ENCODE results near the gene C14orf132. TPM values are rescaled to one million over a fixed set of nuclear protein-coding genes. Genes with fewer than 3 reads are reported as not detected.

C14orf132 gene
- total RNA-seq, 2 donors from 2014 or later = 12.3 to 21.9 TPM

- H3K4me1 ChIP-seq (ENCODE audit: control insufficient read depth, insufficient read depth, low read length) = no peaks in the 10 kb centered on the region
- 88 to 90% methylated on average over 11 to 13 of the region's 13 CpGs for WGBS, 2 experiments (ENCODE audit: insufficient coverage in 1 of 2, insufficient read length in 1 of 2)
- no peak overlapping the region for H3K4me3 ChIP-seq (ENCODE audit: low read length)
- no peak overlapping the region for H3K27ac ChIP-seq (ENCODE audit: low read depth, low read length)
- no peak for DNase-seq
- peaks cover 8% of the 10 kb centered on the region for H3K36me3 ChIP-seq (ENCODE audit: control insufficient read depth, insufficient read depth, low read length)
- TF ChIP-seq CTCF (conservative IDR thresholded peaks at IDR 0.05) = no peak
- H3K27ac Mint-ChIP-seq = no peak overlapping the region
- no peaks in the 10 kb centered on the region for H3K9me3 Mint-ChIP-seq
- H3K4me3 Mint-ChIP-seq = no peak overlapping the region
- H3K9me3 ChIP-seq (ENCODE audit: control insufficient read depth, low read length) = no peaks in the 10 kb centered on the region
- H3K27me3 Mint-ChIP-seq (ENCODE audit: insufficient read depth) = no peaks in the 10 kb centered on the region
- H3K36me3 Mint-ChIP-seq (ENCODE audit: low read depth) = peaks cover 3% of the 10 kb centered on the region
- peaks cover 3% of the 10 kb centered on the region for H3K4me1 Mint-ChIP-seq
- no peaks in the 10 kb centered on the region for H3K27me3 ChIP-seq (ENCODE audit: control insufficient read depth, insufficient read depth, low read length, poor library complexity, severe bottlenecking)
- no peak overlapping the region for H3K9ac ChIP-seq (ENCODE audit: extremely low read depth, low read length, poor library complexity, severe bottlenecking)
These were observed 52.8 kb downstream of the C14orf132 start for GRCh38 chr14:96091941-96092411.

DNA sequence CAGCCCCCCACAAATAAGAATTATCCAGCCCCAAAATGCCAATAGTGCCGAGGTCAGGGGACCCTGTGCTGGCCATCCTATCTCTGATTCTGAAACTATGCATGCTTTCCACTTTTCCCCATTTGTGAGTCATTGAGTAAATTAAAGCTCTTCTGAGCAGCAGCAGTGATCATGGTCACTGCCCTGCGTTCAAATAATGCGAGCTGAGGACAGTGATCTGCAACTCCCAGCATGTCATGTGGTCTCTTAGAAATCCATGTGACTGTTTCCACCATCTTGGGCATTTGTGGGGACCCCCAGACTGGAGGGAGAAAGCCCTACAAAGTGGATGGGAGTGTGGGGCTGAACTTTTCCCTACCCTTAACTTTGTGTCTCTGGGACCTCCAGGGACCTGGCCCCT lies 53.8 kb downstream of the C14orf132 start:
- H3K4me1 Mint-ChIP-seq = peaks cover 3% of the 10 kb centered on the region
- no peak for TF ChIP-seq CTCF (conservative IDR thresholded peaks at IDR 0.05)
- no peaks in the 10 kb centered on the region for H3K27me3 Mint-ChIP-seq (ENCODE audit: insufficient read depth)
- H3K9me3 Mint-ChIP-seq = no peaks in the 10 kb centered on the region
- no peak overlapping the region for H3K4me3 Mint-ChIP-seq
- no peaks in the 10 kb centered on the region for H3K36me3 ChIP-seq (ENCODE audit: control insufficient read depth, insufficient read depth, low read length)
- H3K4me1 ChIP-seq (ENCODE audit: control insufficient read depth, insufficient read depth, low read length) = no peaks in the 10 kb centered on the region
- H3K9ac ChIP-seq (ENCODE audit: extremely low read depth, low read length, poor library complexity, severe bottlenecking) = no peak overlapping the region
- H3K4me3 ChIP-seq (ENCODE audit: low read length) = no peak overlapping the region
- no peaks in the 10 kb centered on the region for H3K36me3 Mint-ChIP-seq (ENCODE audit: low read depth)
- no peaks in the 10 kb centered on the region for H3K9me3 ChIP-seq (ENCODE audit: control insufficient read depth, low read length)
- H3K27me3 ChIP-seq (ENCODE audit: control insufficient read depth, insufficient read depth, low read length, poor library complexity, severe bottlenecking) = no peaks in the 10 kb centered on the region
- H3K27ac Mint-ChIP-seq = no peak overlapping the region
- 80 to 85% methylated on average over 2 to 3 of the region's 3 CpGs for WGBS, 2 experiments (ENCODE audit: insufficient coverage in 1 of 2, insufficient read length in 1 of 2)
- H3K27ac ChIP-seq (ENCODE audit: low read depth, low read length) = no peak overlapping the region
- no peak for DNase-seq

DNA sequence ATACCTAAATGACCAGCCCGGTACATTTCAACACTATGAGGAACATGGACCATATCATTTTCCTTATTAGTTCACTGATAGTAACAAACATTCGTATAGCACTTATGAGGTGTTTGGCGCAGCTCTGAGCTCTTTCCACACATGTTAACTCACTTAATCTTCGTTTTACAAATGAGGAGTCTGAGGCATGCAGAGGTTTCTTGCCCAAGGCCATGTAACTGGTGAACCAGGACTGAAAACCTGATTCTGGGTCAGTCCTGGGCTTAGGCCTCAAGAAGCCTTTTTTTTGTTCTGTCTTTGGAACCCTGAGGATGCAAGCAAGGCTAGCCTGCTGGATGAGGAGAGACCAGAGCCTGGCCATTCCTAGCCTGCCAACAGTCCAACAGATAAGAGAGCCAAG lies 55.0 kb downstream of the C14orf132 start:
- 92 to 96% methylated on average over 4 of the region's 4 CpGs for whole genome bisulfite sequencing, 2 experiments (ENCODE audit: insufficient coverage in 1 of 2, insufficient read length in 1 of 2)
- H3K9me3 Mint-ChIP-seq = no peaks in the 10 kb centered on the region
- no peaks in the 10 kb centered on the region for H3K27me3 ChIP-seq (ENCODE audit: control insufficient read depth, insufficient read depth, low read length, poor library complexity, severe bottlenecking)
- peaks cover 3% of the 10 kb centered on the region for H3K4me1 Mint-ChIP-seq
- no peak overlapping the region for H3K9ac ChIP-seq (ENCODE audit: extremely low read depth, low read length, poor library complexity, severe bottlenecking)
- H3K27ac Mint-ChIP-seq = no peak overlapping the region
- H3K36me3 ChIP-seq (ENCODE audit: control insufficient read depth, insufficient read depth, low read length) = no peaks in the 10 kb centered on the region
- H3K4me3 Mint-ChIP-seq = no peak overlapping the region
- no peak for TF ChIP-seq CTCF (conservative IDR thresholded peaks at IDR 0.05)
- no peak overlapping the region for H3K27ac ChIP-seq (ENCODE audit: low read depth, low read length)
- no peaks in the 10 kb centered on the region for H3K4me1 ChIP-seq (ENCODE audit: control insufficient read depth, insufficient read depth, low read length)
- H3K27me3 Mint-ChIP-seq (ENCODE audit: insufficient read depth) = no peaks in the 10 kb centered on the region
- no peak overlapping the region for H3K4me3 ChIP-seq (ENCODE audit: low read length)
- no peak for DNase-seq
- H3K9me3 ChIP-seq (ENCODE audit: control insufficient read depth, low read length) = no peaks in the 10 kb centered on the region
- no peaks in the 10 kb centered on the region for H3K36me3 Mint-ChIP-seq (ENCODE audit: low read depth)

Measured in endodermal cell (in vitro differentiated cells).